ENCODE data around the gene MARCHF3.
"Not testable (repeated sequence)": the region's sequence is repeated elsewhere in the genome, so short reads cannot be mapped to it uniquely, and the experiment has no call there.

- TF ChIP-seq, protein P1, sequence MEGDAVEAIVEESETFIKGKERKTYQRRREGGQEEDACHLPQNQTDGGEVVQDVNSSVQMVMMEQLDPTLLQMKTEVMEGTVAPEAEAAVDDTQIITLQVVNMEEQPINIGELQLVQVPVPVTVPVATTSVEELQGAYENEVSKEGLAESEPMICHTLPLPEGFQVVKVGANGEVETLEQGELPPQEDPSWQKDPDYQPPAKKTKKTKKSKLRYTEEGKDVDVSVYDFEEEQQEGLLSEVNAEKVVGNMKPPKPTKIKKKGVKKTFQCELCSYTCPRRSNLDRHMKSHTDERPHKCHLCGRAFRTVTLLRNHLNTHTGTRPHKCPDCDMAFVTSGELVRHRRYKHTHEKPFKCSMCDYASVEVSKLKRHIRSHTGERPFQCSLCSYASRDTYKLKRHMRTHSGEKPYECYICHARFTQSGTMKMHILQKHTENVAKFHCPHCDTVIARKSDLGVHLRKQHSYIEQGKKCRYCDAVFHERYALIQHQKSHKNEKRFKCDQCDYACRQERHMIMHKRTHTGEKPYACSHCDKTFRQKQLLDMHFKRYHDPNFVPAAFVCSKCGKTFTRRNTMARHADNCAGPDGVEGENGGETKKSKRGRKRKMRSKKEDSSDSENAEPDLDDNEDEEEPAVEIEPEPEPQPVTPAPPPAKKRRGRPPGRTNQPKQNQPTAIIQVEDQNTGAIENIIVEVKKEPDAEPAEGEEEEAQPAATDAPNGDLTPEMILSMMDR (IDR thresholded peaks at IDR 0.05): not testable (repeated sequence)
- TF ChIP-seq POLR2A (IDR thresholded peaks at IDR 0.05): not testable (repeated sequence)
Observed at GRCh38 chr5:127016722-127017121, 13.6 kb downstream of the MARCHF3 start.

All from right lobe of liver (tissue), 4 donors.